Left lung (tissue), 10 donors: ENCODE data around the gene KSR2. TPM values are rescaled to one million over a fixed set of nuclear protein-coding genes. Genes with fewer than 3 reads are reported as not detected.

ENCODE experiments used
- ATAC-seq: fragments of 200-7000 bp; cut with Tn5 transposase; one replicate; pipeline ENCODE4 v1.9.1; 2020; ENCODE audit warnings: moderate library complexity
- DNase-seq, 4 donors: peaks; one replicate each; pipeline ENCODE4 v3.0.0-alpha.2; 2013 to 2020
- H3K27ac ChIP-seq, 2 donors: fragments of 200-600 bp; sonication (generic) in 1 of 2; one replicate each; pipeline versions ENCODE4 v1.5.0 to v1.8.0; 2020 to 2021
- H3K27me3 ChIP-seq, 2 donors: fragments of 200-600 bp; sonication (generic) in 1 of 2; one replicate each; pipeline versions ENCODE4 v1.5.0 to v1.8.0; 2020 to 2021
- H3K36me3 ChIP-seq, 2 donors: fragments of 200-600 bp; sonication (generic) in 1 of 2; one replicate each; pipeline versions ENCODE4 v1.5.0 to v1.8.0; 2020 to 2021
- H3K4me1 ChIP-seq, 2 donors: fragments of 200-600 bp; one replicate each; pipeline ENCODE4 v1.8.0; 2021
- H3K4me3 ChIP-seq, 2 donors: fragments of 200-600 bp; sonication (generic) in 1 of 2; one replicate each; pipeline versions ENCODE4 v1.5.0 to v1.8.0; 2020 to 2021; ENCODE audit warnings: mild to moderate bottlenecking in 1 of 2
- H3K9me3 ChIP-seq, 2 donors: fragments of 200-600 bp; sonication (generic) in 1 of 2; one replicate each; pipeline versions ENCODE4 v1.5.0 to v1.8.0; 2020 to 2021
- CTCF ChIP-seq, 2 donors: fragments of 200-600 bp; sonication (generic) in 1 of 2; IDR thresholded peaks; one replicate each; pipeline versions ENCODE4 v1.5.0 to v1.8.0; 2021; ENCODE audit warnings: antibody characterized with exemption in 2 of 2
- intact Hi-C, 2 donors: fragments of 100-400 bp; cut with DNase I; formaldehyde crosslinking; loops; one replicate each; pipeline versions ENCODE4 v1.11.2 to v1.14.2; 2022
- polyA plus RNA-seq, 6 donors: library from polyadenylated mRNA; unstranded; fragments of 120-200 nt; gene quantifications; one replicate each; pipeline ENCODE4 v1.2.1, GENCODE V29; 2013; ENCODE audit not compliant: insufficient read length in 6 of 6
- total RNA-seq, 2 donors: library from RNA; stranded (reverse); fragmentation: NEBNext Ultra II Directional; extraction: Animal tissue kit (Norgen Biotek cat#: 25700); gene quantifications; one replicate each; pipeline ENCODE4 v1.2.1, GENCODE V29; 2021
- donor health status: DM: no; HTN: yes; CAD: no.
- donor health status: DM: no; HTN: no; CAD: no.

The KSR2 gene
- total and polyA plus RNA-seq, 8 donors = 0.28 to 1.4 (median 0.41) TPM

GRCh38 chr12:117574655-117575054 lies 394.1 kb downstream of the KSR2 start:
- intact Hi-C loops = no loop called here

GRCh38 chr12:117572755-117573154 lies 396.0 kb downstream of the KSR2 start:
- Histone ChIP-seq H3K4me3 (no peak overlapping the region), H3K27ac (no peak overlapping the region), H3K36me3 (no peaks in the 10 kb centered on the region), H3K27me3 (peaks cover 0 to 7% of the 10 kb centered on the region in 2 donors), H3K9me3 (no peaks in the 10 kb centered on the region), H3K4me1 (no peaks in the 10 kb centered on the region)
- no peak for ATAC-seq
- intact Hi-C loops = no loop called here
- TF ChIP-seq CTCF (IDR thresholded peaks at IDR 0.05) = no peak
- DNase-seq = no peak

More at GRCh38 chr12:117574655-117575054, 394.1 kb downstream of the KSR2 start:
- no peak overlapping the region for H3K4me3 ChIP-seq
- no peak for DNase-seq
- no peak overlapping the region for H3K27ac ChIP-seq
- ATAC-seq = no peak
- no peaks in the 10 kb centered on the region for H3K36me3 ChIP-seq
- H3K27me3 ChIP-seq = peaks cover 0 to 7% of the 10 kb centered on the region in 2 donors
- H3K9me3 ChIP-seq = no peaks in the 10 kb centered on the region
- TF ChIP-seq CTCF (IDR thresholded peaks at IDR 0.05) = no peak
- H3K4me1 ChIP-seq = no peaks in the 10 kb centered on the region

- H3K36me3 ChIP-seq = no peaks in the 10 kb centered on the region
- ATAC-seq = no peak
- DNase-seq = no peak
- H3K27ac ChIP-seq = no peak overlapping the region
- intact Hi-C loops = no loop called here
- no peaks in the 10 kb centered on the region for H3K9me3 ChIP-seq
- H3K27me3 ChIP-seq = peaks cover 0 to 7% of the 10 kb centered on the region in 2 donors
- no peak overlapping the region for H3K4me3 ChIP-seq
- TF ChIP-seq CTCF (IDR thresholded peaks at IDR 0.05) = no peak
- H3K4me1 ChIP-seq = no peaks in the 10 kb centered on the region
Measured at GRCh38 chr12:117571321-117571720, 397.5 kb downstream of the KSR2 start.

GRCh38 chr12:117570608-117571007 lies 398.2 kb downstream of the KSR2 start:
- H3K27ac ChIP-seq = no peak overlapping the region
- no peak overlapping the region for H3K4me3 ChIP-seq
- H3K27me3 ChIP-seq = peaks cover 0 to 7% of the 10 kb centered on the region in 2 donors
- DNase-seq (no peak), ATAC-seq (no peak)
- TF ChIP-seq CTCF (IDR thresholded peaks at IDR 0.05) = no peak
- no peaks in the 10 kb centered on the region for H3K36me3 ChIP-seq
- no peaks in the 10 kb centered on the region for H3K4me1 ChIP-seq
- intact Hi-C loops = no loop called here
- no peaks in the 10 kb centered on the region for H3K9me3 ChIP-seq

- Histone ChIP-seq H3K4me3 (no peak overlapping the region), H3K27ac (no peak overlapping the region), H3K36me3 (no peaks in the 10 kb centered on the region), H3K9me3 (no peaks in the 10 kb centered on the region), H3K27me3 (peaks cover 0 to 7% of the 10 kb centered on the region in 2 donors), H3K4me1 (no peaks in the 10 kb centered on the region)
- ATAC-seq = no peak
- intact Hi-C loops = no loop called here
- no peak for DNase-seq
- TF ChIP-seq CTCF (IDR thresholded peaks at IDR 0.05) = no peak
Measured at GRCh38 chr12:117567644-117568216, 401.1 kb downstream of the KSR2 start.
